ENCODE data around the gene PPFIA2.
"Not testable (repeated sequence)": the region's sequence is repeated elsewhere in the genome, so short reads cannot be mapped to it uniquely, and the experiment has no call there.

PPFIA2 gene

GRCh38 chr12:81255456-81255855 lies 503.7 kb downstream of the PPFIA2 start:
- DNase-seq = no peak

- DNase-seq = no peak
Observed at GRCh38 chr12:81253360-81253759, 505.8 kb downstream of the PPFIA2 start.

DNA sequence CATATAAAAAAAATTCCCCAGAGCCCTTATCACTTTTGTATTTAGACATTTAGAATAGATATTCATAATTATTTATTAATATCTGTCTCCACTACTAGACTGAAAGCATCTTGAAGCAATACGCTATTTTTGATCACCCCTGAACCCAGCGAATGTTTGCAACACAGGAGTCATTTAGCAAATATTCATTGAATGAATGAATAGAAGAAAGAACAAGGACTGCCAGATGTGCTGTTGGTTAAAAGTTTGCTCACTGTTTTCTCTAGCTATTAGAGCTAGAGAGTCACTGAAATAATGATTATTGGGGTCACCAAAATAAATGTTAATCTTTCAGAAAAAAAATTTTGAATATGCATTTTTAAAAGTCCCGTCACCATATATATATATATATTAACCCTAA lies 506.9 kb downstream of the PPFIA2 start:
- DNase-seq = no peak

- DNase-seq = no peak
Observed at GRCh38 chr12:81249976-81250375, 509.2 kb downstream of the PPFIA2 start.

- no peak for DNase-seq
Observed at GRCh38 chr12:81245907-81246570, 513.1 kb downstream of the PPFIA2 start.

DNA sequence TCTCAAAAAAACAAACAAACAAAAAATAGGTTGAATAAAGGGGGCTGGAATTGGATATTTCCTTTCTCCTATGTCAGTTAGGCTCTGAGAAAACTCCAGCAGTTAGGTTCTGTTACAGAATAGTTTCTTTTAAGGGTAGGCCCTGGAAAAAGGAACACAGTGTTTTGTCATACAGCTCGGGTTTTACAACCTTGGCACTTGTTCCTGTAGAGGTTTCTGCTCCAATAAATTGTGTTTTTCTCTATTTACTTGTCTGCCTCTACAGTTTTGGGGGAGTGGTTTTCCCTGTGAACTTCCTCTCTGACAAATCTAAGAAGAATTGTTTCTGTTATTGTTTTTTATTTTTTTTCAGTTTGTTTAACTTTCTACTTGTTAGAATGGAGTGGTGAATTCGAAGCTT lies 513.7 kb downstream of the PPFIA2 start:
- no peak for DNase-seq

DNA sequence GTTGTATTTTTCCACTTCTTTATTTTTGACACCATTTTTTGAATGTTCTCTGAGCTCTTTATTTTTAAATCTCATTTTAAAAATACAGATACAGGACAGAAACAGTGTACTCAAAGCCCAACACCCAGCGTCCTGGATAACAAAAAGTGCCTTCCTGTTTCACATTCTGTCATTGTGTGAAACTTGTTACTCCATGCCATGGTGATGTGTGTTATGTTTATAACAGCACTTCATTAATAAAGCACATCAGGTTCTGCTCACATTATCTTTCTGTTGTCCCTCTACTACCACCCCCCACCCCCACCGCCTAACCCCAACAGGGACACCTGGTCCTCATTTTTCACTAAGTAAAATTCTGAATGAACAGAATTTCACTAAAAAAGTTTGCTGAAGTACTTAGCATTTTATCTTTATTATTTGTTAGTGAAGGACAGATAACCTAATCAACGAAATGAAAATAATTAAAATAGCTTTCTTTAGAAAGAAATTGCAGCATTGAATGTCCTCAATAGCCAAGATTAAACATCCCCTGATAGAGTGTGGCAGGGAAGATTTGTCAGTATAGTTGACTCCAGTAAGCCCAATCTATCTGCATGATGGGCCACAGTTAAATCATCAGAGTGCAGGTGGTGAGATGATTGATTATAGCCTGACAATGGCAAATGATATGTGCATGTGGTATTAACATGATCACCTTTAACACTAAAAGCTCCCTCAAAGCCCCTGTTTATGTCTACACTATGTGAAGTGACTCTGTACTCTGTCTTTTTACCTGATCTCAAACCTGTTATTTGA lies 527.4 kb downstream of the PPFIA2 start:
- no peak for DNase-seq

- DNase-seq = no peak
Observed at GRCh38 chr12:81229759-81230158, 529.4 kb downstream of the PPFIA2 start.

DNA sequence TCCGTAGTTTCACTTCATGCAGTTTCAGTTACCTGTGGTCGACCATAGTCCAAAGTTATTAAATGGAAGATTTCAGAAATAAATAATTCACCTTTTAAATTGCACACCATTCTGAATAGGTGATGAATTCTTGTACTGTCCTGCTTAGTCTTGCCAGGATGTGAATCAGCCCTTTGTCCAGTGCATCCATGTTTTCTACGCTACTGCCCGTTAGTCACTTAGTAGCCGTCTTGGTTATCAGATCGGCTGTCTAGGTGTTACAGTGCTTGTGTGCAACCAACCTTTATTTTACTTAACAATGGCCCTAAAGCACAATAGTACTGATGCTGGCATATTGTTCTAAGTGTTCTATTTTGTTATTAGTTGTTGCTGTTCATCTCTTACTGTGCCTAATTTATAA lies 534.5 kb downstream of the PPFIA2 start:
- no peak for DNase-seq

DNA sequence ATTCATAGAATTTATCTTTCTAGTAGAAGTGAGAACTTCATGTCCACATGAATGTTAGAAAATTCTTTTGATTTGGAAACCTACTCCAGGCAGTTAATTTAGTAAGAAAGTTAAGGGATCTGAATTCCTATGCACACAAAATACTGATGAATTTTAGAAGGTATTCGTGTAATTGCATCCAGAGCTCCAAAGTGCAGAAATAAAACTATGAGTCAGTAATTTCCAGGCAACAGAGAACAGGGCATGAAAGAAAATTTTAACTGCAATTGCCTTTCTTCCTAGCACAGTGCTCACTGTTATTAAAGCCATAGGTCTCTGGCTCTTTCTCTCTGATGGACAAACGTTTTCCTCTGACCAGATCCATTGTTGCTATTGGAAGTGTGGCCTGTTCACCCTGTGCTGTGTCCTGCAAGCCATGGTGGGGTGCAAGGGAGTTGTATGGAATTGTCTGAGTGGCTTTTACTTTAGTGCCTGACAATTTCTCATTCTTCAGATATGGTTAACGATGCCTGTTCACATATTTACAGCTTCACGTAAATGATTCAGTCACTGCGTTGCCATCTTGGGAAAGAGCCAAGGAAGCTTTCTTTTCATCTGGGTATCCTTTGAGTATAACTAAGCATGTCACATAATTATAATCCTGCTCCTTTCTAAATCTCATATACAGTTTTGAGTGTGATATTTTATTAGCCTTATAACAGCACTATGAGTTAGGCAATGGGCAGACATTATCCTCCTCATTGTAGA lies 536.1 kb downstream of the PPFIA2 start:
- no peak for DNase-seq

DNA sequence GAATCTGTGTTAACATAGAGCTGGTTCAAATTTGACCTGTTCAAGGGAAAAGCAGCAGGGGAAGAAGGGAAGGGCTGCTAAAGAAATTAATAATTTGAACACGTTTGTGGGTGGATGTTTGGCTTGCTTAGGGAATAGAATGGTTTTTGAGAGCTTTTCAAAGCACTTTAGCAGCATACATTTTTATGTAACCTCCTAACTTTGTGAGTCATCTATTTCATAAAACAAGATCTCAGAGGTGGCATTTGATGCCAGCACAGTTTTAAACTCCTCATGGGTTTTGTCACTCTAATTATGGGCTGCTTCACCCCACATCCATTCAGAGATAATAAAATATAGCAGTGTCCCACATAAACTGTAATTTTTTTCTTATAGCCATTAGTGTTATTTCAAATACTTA lies 537.5 kb downstream of the PPFIA2 start:
- no peak for DNase-seq

DNA sequence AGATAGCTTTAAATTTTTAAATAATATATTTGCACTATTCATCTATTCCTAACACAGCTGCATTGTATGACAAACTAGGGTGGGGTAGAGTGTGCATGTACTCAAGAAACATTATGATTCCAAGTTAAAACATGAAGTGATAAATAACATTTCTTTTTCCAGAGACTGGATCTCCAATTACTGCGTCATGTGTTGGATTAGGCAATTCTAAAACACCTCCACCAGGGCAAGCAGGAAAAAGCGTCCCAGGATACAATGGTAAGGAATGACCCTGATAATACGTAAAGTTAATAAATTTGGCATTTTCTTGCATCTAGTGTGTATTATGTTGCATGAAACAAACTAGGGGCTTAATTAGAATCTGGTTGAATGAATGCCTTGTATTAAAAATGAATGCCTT lies 542.4 kb downstream of the PPFIA2 start:
- DNase-seq = no peak

- DNase-seq = no peak
Observed at GRCh38 chr12:81212996-81213696, 546.0 kb downstream of the PPFIA2 start.

DNA sequence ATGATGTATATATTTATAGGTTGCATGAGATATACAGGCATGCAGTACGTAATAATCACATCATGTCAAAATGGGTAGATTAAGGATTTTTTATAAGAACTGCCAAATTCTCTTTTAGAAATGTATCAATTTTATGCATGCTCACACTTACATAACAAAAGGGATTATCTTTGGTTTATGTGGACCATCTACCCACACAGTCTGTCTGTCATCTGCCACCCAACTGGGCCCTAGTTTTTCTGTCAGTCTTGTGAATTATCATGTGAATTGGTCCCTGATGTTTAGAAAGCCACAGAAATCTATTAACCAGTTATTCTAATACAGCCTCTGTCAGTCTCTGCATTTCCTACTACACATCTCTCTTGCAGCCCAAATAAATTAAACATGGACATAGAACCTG lies 547.8 kb downstream of the PPFIA2 start:
- no peak for DNase-seq

DNA sequence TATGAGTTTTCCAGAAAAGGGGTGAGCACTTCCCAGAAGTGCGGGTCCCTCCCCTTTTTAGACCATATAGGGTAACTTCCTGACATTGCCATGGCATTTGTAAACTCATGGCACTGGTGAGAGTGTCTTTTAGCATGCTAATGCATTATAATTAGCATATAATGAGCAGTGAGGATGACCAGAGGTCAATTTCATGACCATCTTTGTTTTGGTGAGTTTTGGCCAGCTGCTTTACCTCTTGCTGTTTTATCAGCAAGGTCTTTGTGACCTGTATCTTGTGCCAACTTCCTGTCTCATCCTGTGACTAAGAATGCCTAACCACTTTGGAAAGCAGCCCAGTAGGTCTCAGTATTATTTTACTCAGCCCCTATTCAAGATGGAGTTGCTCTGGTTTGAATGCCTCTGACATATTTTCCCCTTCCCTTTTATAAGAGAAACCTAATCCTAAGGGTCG lies 549.4 kb downstream of the PPFIA2 start:
- DNase-seq = not testable (repeated sequence)

- no peak for DNase-seq
Observed at GRCh38 chr12:81209012-81209411, 550.1 kb downstream of the PPFIA2 start.

- DNase-seq = no peak
Observed at GRCh38 chr12:81208187-81208911, 550.8 kb downstream of the PPFIA2 start.

Data from NCI-H1694 treated with DMSO at 0.1 percent for 48 hours (cell line).